SK-N-SH (cell line): Measurements from ENCODE around the gene LRRC27. TPM values are rescaled to one million over a fixed set of nuclear protein-coding genes. Genes with fewer than 3 reads are reported as not detected.

Experiments
- CTCF ChIA-PET: fragments of 300-600, 350-600 bp; formaldehyde crosslinking; extraction: SDS; loops from one replicate; lab custom pipeline; 2021; lab: Yijun Ruan, JAX
- POLR2A ChIA-PET: fragments of 350-600 bp; sonication (Branson Sonifier 250); formaldehyde crosslinking; extraction: SDS; loops from one replicate; lab custom pipeline; 2020; ENCODE audit warnings: antibody characterized with exemption, inconsistent platforms; lab: Yijun Ruan, JAX
- DNase-seq: peaks from one replicate; pipeline ENCODE4 v3.0.0; 2012
- H2AFZ ChIP-seq: fragments of 200-600 bp; sonication (generic); 2 replicates; pipeline ENCODE4 v1.8.1; 2016; ENCODE audit warnings: antibody characterized with exemption, mild to moderate bottlenecking, low read depth
- H3F3A ChIP-seq: fragments of 200-600 bp; sonication (generic); replicated peaks from 2 replicates; pipeline ENCODE3; 2016; ENCODE audit warnings: antibody characterized with exemption, mild to moderate bottlenecking; ENCODE audit not compliant: insufficient read depth
- H3K27ac ChIP-seq, 2 experiments: fragments of 200-500 bp in 1 of 2; fragments of 200-600 bp in 1 of 2; sonication (Bioruptor generic) in 1 of 2; sonication (generic), shearing (Covaris generic) in 1 of 2; 2 replicates each; pipeline versions ENCODE4 v1.5.1 to v1.6.1; 2014 to 2016; ENCODE audit warnings: low read depth in 2 of 2, inconsistent platforms in 1 of 2, low read length in 1 of 2, mild to moderate bottlenecking in 1 of 2, mixed read lengths in 1 of 2
- H3K27me3 ChIP-seq: fragments of 200-600 bp; sonication (generic), shearing (Covaris generic); 2 replicates; pipeline ENCODE4 v1.6.1; 2016; ENCODE audit warnings: mixed run types; ENCODE audit not compliant: insufficient read depth
- H3K36me3 ChIP-seq, 2 experiments: fragments of 200-500 bp in 1 of 2; fragments of 200-600 bp in 1 of 2; sonication (Bioruptor generic) in 1 of 2; sonication (generic) in 1 of 2; replicated peaks in 1 of 2; 2 replicates each; pipeline versions ENCODE3 to v1.5.1; 2014 to 2016; ENCODE audit warnings: low read length in 1 of 2, mild to moderate bottlenecking in 1 of 2; ENCODE audit not compliant: insufficient read depth in 2 of 2, control insufficient read depth in 1 of 2
- H3K4me1 ChIP-seq, 2 experiments: fragments of 200-500 bp in 1 of 2; fragments of 200-600 bp in 1 of 2; sonication (Bioruptor generic) in 1 of 2; sonication (generic), shearing (Covaris generic) in 1 of 2; 2 replicates each; pipeline versions ENCODE4 v1.5.1 to v1.6.1; 2014 to 2016; ENCODE audit warnings: low read depth in 1 of 2, low read length in 1 of 2, mixed run types in 1 of 2; ENCODE audit not compliant: insufficient read depth in 2 of 2, control insufficient read depth in 1 of 2
- H3K4me2 ChIP-seq: fragments of 200-600 bp; sonication (generic), shearing (Covaris generic); 2 replicates; pipeline ENCODE4 v1.6.1; 2017; ENCODE audit warnings: mixed run types
- H3K4me3 ChIP-seq, 2 experiments: fragments of 200-500 bp in 1 of 2; fragments of 200-600 bp in 1 of 2; sonication (Bioruptor generic) in 1 of 2; sonication (generic), shearing (Covaris generic) in 1 of 2; 2 replicates each; pipeline versions ENCODE4 v1.5.1 to v1.8.1; 2014 to 2016; ENCODE audit warnings: low read depth in 2 of 2, inconsistent platforms in 1 of 2, low read length in 1 of 2, mild to moderate bottlenecking in 1 of 2, mixed read lengths in 1 of 2, moderate library complexity in 1 of 2
- H3K79me2 ChIP-seq: fragments of 200-600 bp; sonication (generic); 2 replicates; pipeline ENCODE4 v1.8.1; 2017; ENCODE audit warnings: mild to moderate bottlenecking; ENCODE audit not compliant: insufficient read depth
- H3K9ac ChIP-seq: fragments of 200-600 bp; sonication (generic); 2 replicates; pipeline ENCODE4 v1.6.1; 2017; ENCODE audit warnings: mixed run types
- H3K9me2 ChIP-seq: fragments of 200-600 bp; sonication (generic); 2 replicates; pipeline ENCODE4 v1.6.1; 2017; ENCODE audit warnings: mixed run types
- H3K9me3 ChIP-seq: fragments of 200-600 bp; sonication (generic); 2 replicates; pipeline ENCODE4 v1.6.1; 2017; ENCODE audit warnings: mixed run types, mild to moderate bottlenecking, moderate library complexity
- H4K20me1 ChIP-seq: fragments of 200-600 bp; sonication (generic); 2 replicates; pipeline ENCODE4 v1.6.1; 2017; ENCODE audit warnings: mild to moderate bottlenecking, mixed run types; ENCODE audit not compliant: insufficient read depth
- CHD2 ChIP-seq: fragments of 150-350 bp; IDR thresholded peaks from 2 replicates; pipeline ENCODE4 v1.6.1; 2018; ENCODE audit warnings: low read length; ENCODE audit not compliant: partially characterized antibody
- ELF1 ChIP-seq: IDR thresholded peaks from 2 replicates; pipeline ENCODE4 v1.4.0; 2012
- EP300 ChIP-seq, 2 experiments: IDR thresholded peaks; 2 replicates each; pipeline versions ENCODE4 v1.4.0 to v1.6.1; 2012; ENCODE audit warnings: borderline replicate concordance in 1 of 2, low read depth in 1 of 2, low read length in 1 of 2
- EZH2phosphoT487 ChIP-seq: fragments of 200-600 bp; sonication (generic); IDR thresholded peaks from 2 replicates; pipeline ENCODE4 v1.6.1; 2017; ENCODE audit warnings: low read depth, mixed run types, mild to moderate bottlenecking, antibody characterized with exemption, moderate library complexity, borderline replicate concordance
- FOXJ3 ChIP-seq: sonication (generic); formaldehyde crosslinking; IDR thresholded peaks from 2 replicates; pipeline ENCODE4 v1.5.1; 2020; ENCODE audit warnings: mild to moderate bottlenecking, missing genetic modification reagents
- FOXM1 ChIP-seq: IDR thresholded peaks from 2 replicates; pipeline ENCODE4 v1.4.0; 2012; ENCODE audit warnings: low read depth, mild to moderate bottlenecking
- GATA2 ChIP-seq: sonication (generic); formaldehyde crosslinking; IDR thresholded peaks from 2 replicates; pipeline ENCODE4 v1.5.0; 2020; ENCODE audit warnings: mild to moderate bottlenecking, missing genetic modification reagents
- IRF3 ChIP-seq: fragments of 150-350 bp; IDR thresholded peaks from 2 replicates; pipeline ENCODE4 v1.6.1; 2016; ENCODE audit warnings: mild to moderate bottlenecking, low read depth, low read length
- MEF2A ChIP-seq: IDR thresholded peaks from 2 replicates; pipeline ENCODE4 v1.4.0; 2012; ENCODE audit warnings: low read depth, borderline replicate concordance
- NFIC ChIP-seq: IDR thresholded peaks from 2 replicates; pipeline ENCODE4 v1.4.0; 2012; ENCODE audit warnings: borderline replicate concordance
- NRF1 ChIP-seq: IDR thresholded peaks from 2 replicates; pipeline ENCODE4 v1.6.1; 2012; ENCODE audit warnings: low read depth, mild to moderate bottlenecking, low read length
- POLR2AphosphoS5 ChIP-seq: IDR thresholded peaks from 2 replicates; pipeline ENCODE4 v1.6.1; 2012; ENCODE audit warnings: low read depth, low read length
- RAD21 ChIP-seq: IDR thresholded peaks from 2 replicates; pipeline ENCODE4 v1.6.1; 2012; ENCODE audit warnings: mild to moderate bottlenecking, low read length
- RCOR1 ChIP-seq: fragments of 150-350 bp; IDR thresholded peaks from 2 replicates; pipeline ENCODE4 v1.6.1; 2017; ENCODE audit warnings: antibody characterized with exemption, low read length
- RXRA ChIP-seq: IDR thresholded peaks from 2 replicates; pipeline ENCODE4 v1.4.0; 2012; ENCODE audit warnings: low read depth, mild to moderate bottlenecking, borderline replicate concordance
- SMC3 ChIP-seq: IDR thresholded peaks from 2 replicates; pipeline ENCODE4 v1.6.1; 2012; ENCODE audit warnings: low read depth, low read length, improper control_type of control experiment
- TCF12 ChIP-seq: IDR thresholded peaks from 2 replicates; pipeline ENCODE4 v1.4.0; 2012
- TEAD4 ChIP-seq: IDR thresholded peaks from 2 replicates; pipeline ENCODE4 v1.4.0; 2012; ENCODE audit warnings: mild to moderate bottlenecking, borderline replicate concordance; ENCODE audit not compliant: insufficient read depth
- USF1 ChIP-seq: IDR thresholded peaks from 2 replicates; pipeline ENCODE4 v1.4.0; 2012; ENCODE audit warnings: low read depth, borderline replicate concordance
- YY1 ChIP-seq: IDR thresholded peaks from 2 replicates; pipeline ENCODE4 v1.4.0; 2012; ENCODE audit warnings: low read depth, mild to moderate bottlenecking
- WGBS: methylation state at CpG from one replicate; pipeline ENCODE4 v1.1.6; 2017; ENCODE audit warnings: low lambda C conversion rate; 5-methylcytosine and 5-hydroxymethylcytosine counted together
- polyA plus RNA-seq, 3 experiments: library from polyadenylated mRNA; depleted of rRNA; stranded (reverse); fragments of >200 nt; gene quantifications; 2 replicates each; pipeline ENCODE4 v1.2.3, GENCODE V29; 2012
- TF ChIP-seq, protein P1 (sequence below): fragments of 200-600 bp; sonication (generic); IDR thresholded peaks from 2 replicates; pipeline ENCODE4 v1.6.1; 2017; ENCODE audit warnings: antibody characterized with exemption, mild to moderate bottlenecking, moderate library complexity

Gene LRRC27
- polyA plus RNA-seq, 1 of the 3 experiments (the other 2 are of a cell fraction), result 10.0 TPM

DNA sequence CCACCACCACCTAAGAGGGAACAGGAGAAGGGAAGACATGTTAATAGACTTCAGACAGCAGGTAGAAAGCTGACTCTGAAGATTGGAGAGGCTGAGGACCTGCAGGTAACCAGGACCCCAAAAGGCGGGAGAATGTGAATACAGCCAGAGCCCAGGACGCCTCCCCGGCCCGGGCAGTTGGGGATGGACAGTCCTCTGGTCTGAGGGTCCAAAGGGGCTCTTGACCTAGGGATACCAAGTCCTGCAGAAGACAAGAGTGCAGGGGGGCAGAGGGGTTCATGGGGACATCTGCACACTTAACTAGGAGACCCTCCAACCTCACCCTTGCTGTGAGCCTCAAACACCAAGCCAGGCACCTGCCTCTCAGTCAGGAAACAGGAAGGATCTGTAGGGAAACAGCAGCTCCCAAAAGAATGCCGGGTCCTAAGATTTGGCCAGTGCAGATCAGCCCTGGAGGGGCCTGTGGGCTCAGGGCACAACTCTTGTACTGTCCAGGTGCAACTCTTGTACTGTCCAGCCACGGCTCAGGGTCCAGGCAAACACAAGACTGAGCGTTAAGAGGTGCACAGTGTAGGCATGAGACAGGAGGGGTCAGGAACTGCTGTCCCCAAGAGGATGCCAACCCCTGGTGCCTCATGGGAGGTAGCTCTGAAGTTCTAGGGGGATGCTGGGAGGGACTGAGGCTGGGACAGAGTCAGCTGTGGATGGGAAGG, 22.0 kb upstream of the LRRC27 start:
- 0 out of 2 replicates have a peak, but pooled peaks cover 5% of the 10 kb centered on the region for H3K79me2 ChIP-seq
- no peaks in the 10 kb centered on the region for H3K27me3 ChIP-seq
- peaks cover 0 to 4% of the 10 kb centered on the region in 2 experiments for H3K36me3 ChIP-seq
- POLR2A ChIA-PET, result interaction anchor here (0.7 kb wide), 1 partner anchor 46 kb away, joined by 3 read pairs; no protein-coding TSS in a partner anchor
- no peak overlapping the region for H2AFZ ChIP-seq
- no peak overlapping the region for H3K27ac ChIP-seq
- no peaks in the 10 kb centered on the region for H3K9me2 ChIP-seq
- WGBS, result 95% methylated on average over 7 of the region's 7 CpGs
- DNase-seq, result no peak
- TF ChIP-seq FOXM1, result no peak
- no peak for TF ChIP-seq ELF1
- TF ChIP-seq SMC3, result no peak
- TF ChIP-seq TEAD4, result no peak
- TF ChIP-seq TCF12, result no peak
- no peak for TF ChIP-seq RXRA
- TF ChIP-seq FOXJ3 (CRISPR knock-in tag), result no peak
- TF ChIP-seq CHD2, result no peak
- no peak for TF ChIP-seq EP300 (IDR thresholded peaks at IDR 0.05; ENCODE audit: borderline replicate concordance in 1 of 2, low read depth in 1 of 2, low read length in 1 of 2)
- TF ChIP-seq RCOR1, result no peak
- no peak for TF ChIP-seq NRF1
- no peak for TF ChIP-seq POLR2AphosphoS5
- TF ChIP-seq YY1, result no peak
- no peak for TF ChIP-seq IRF3
- no peak for TF ChIP-seq USF1
- TF ChIP-seq, all 33 proteins: peak for 0
- no peak overlapping the region for H3K4me2 ChIP-seq
- no peaks in the 10 kb centered on the region for H4K20me1 ChIP-seq
- H3K4me1 ChIP-seq, result peaks cover 0 to 21% of the 10 kb centered on the region in 2 experiments; a peak in 1 of 4 replicates
- H3K9me3 ChIP-seq, result no peaks in the 10 kb centered on the region
- no peak overlapping the region for H3K4me3 ChIP-seq
- no peak overlapping the region for H3K9ac ChIP-seq
- no peaks in the 10 kb centered on the region for H3F3A ChIP-seq
- CTCF ChIA-PET, result interaction anchor here (1.5 to 2.0 kb wide), 2 partner anchors 14 to 86 kb away, joined by 3 to 6 read pairs; no protein-coding TSS in a partner anchor

DNA sequence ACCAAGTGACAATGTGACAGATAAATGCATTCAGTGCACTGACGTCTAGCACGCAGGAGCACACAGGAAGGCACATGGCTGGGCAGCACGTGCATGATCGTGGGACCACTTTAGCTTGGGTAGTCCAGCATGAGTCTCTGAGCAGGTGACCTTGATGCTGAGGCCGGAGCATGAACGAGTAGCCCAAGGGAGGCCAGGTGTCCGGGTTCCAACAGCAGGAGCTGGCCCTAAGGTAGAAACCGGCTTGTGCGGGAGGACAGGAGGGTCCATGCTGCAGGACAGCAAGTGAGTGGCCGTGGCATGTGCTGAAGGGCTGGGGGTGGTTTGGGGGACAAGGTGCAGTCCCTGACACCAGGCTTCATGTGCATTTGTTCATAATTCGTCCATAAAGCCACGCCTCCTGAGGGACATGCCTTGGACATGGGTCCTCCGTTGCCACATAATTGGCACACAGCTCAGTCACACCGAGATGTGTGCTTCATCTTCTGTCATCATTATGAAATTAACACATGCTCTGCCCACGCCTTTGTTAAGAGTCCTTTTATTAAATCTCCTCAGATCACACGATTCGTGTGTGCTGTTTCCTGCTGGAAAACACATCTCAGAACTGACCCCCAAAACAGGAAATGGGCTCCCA, 21.2 kb upstream of the LRRC27 start:
- Histone ChIP-seq H3K36me3 (peaks cover 0 to 8% of the 10 kb centered on the region in 2 experiments), H3K9me3 (no peaks in the 10 kb centered on the region), H3K27ac (no peak overlapping the region), H4K20me1 (no peaks in the 10 kb centered on the region), H3K4me1 (peaks cover 0 to 17% of the 10 kb centered on the region in 2 experiments; a peak in 1 of 4 replicates), H2AFZ (no peak overlapping the region), H3K4me3 (no peak overlapping the region), H3K79me2 (0 out of 2 replicates have a peak, but pooled peaks cover 5% of the 10 kb centered on the region), H3K9me2 (no peaks in the 10 kb centered on the region), H3F3A (no peaks in the 10 kb centered on the region), H3K4me2 (no peak overlapping the region), H3K9ac (no peak overlapping the region), H3K27me3 (no peaks in the 10 kb centered on the region)
- CTCF ChIA-PET, result interaction anchor here (1.5 to 2.0 kb wide), 2 partner anchors 13 to 87 kb away, joined by 3 to 6 read pairs; no protein-coding TSS in a partner anchor
- 96% methylated on average over 16 of the region's 17 CpGs for WGBS
- POLR2A ChIA-PET, result no interaction called here
- DNase-seq, result no peak
- TF ChIP-seq, protein P1, sequence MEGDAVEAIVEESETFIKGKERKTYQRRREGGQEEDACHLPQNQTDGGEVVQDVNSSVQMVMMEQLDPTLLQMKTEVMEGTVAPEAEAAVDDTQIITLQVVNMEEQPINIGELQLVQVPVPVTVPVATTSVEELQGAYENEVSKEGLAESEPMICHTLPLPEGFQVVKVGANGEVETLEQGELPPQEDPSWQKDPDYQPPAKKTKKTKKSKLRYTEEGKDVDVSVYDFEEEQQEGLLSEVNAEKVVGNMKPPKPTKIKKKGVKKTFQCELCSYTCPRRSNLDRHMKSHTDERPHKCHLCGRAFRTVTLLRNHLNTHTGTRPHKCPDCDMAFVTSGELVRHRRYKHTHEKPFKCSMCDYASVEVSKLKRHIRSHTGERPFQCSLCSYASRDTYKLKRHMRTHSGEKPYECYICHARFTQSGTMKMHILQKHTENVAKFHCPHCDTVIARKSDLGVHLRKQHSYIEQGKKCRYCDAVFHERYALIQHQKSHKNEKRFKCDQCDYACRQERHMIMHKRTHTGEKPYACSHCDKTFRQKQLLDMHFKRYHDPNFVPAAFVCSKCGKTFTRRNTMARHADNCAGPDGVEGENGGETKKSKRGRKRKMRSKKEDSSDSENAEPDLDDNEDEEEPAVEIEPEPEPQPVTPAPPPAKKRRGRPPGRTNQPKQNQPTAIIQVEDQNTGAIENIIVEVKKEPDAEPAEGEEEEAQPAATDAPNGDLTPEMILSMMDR, result no peak
- TF ChIP-seq EP300 (IDR thresholded peaks at IDR 0.05; ENCODE audit: borderline replicate concordance in 1 of 2, low read depth in 1 of 2, low read length in 1 of 2) (no peak), EZH2phosphoT487 (no peak), GATA2 (CRISPR knock-in tag) (no peak), RAD21 (no peak), RCOR1 (no peak), FOXJ3 (CRISPR knock-in tag) (no peak), POLR2AphosphoS5 (no peak), RXRA (no peak), NRF1 (no peak), NFIC (no peak), MEF2A (no peak)
